HepG2 (cell line): ENCODE results near the gene TRAPPC5. TPM values are rescaled to one million over a fixed set of nuclear protein-coding genes. Genes with fewer than 3 reads are reported as not detected.
A peak's percentile ranks its signal among the peaks of the same experiment; 100 is the strongest.

Source experiments
- ADNP ChIP-seq: sonication (generic); formaldehyde crosslinking; IDR thresholded peaks from 2 replicates; pipeline ENCODE4 v1.4.0; 2020; ENCODE audit warnings: missing genetic modification reagents
- ASH2L ChIP-seq: fragments of 300-600, 200-600 bp; sonication (generic); IDR thresholded peaks from 2 replicates; pipeline ENCODE4 v1.7.0; 2017; ENCODE audit warnings: low read depth, mild to moderate bottlenecking, moderate library complexity, mixed read lengths, low read length; ENCODE audit not compliant: insufficient read length
- ATM ChIP-seq: fragments of 450-650 bp; IDR thresholded peaks from 2 replicates; pipeline ENCODE4 v1.7.1; 2017; ENCODE audit warnings: mild to moderate bottlenecking, borderline replicate concordance
- DMTF1 ChIP-seq: sonication (generic); formaldehyde crosslinking; IDR thresholded peaks from 2 replicates; pipeline ENCODE4 v1.4.0; 2020; ENCODE audit warnings: mild to moderate bottlenecking, missing genetic modification reagents
- HCFC1 ChIP-seq: fragments of 150-350 bp; IDR thresholded peaks from 2 replicates; pipeline ENCODE4 v1.6.1; 2014; ENCODE audit warnings: low read depth, low read length
- HNRNPK ChIP-seq: fragments of 200-400 bp; formaldehyde crosslinking; IDR thresholded peaks from 2 replicates; pipeline ENCODE4 v1.6.1; 2018; ENCODE audit warnings: low read length, low read depth, moderate library complexity, mild to moderate bottlenecking; ENCODE audit not compliant: poor library complexity, severe bottlenecking
- KLF6 ChIP-seq: IDR thresholded peaks from 2 replicates; pipeline ENCODE4 v1.8.0; 2016; ENCODE audit warnings: missing biosample characterization, missing genetic modification reagents
- NR0B2 ChIP-seq: sonication (generic); formaldehyde crosslinking; IDR thresholded peaks from 2 replicates; pipeline ENCODE4 v1.4.0; 2020; ENCODE audit warnings: mild to moderate bottlenecking, missing genetic modification reagents
- RERE ChIP-seq: IDR thresholded peaks from 2 replicates; pipeline ENCODE4 v1.6.1; 2016; ENCODE audit warnings: low read depth, missing genetic modification reagents, missing compliant biosample characterization
- SCMH1 ChIP-seq: sonication (generic); formaldehyde crosslinking; IDR thresholded peaks from 2 replicates; pipeline ENCODE4 v1.9.0; 2021; ENCODE audit warnings: missing genetic modification reagents, mild to moderate bottlenecking, borderline replicate concordance
- SRSF1 ChIP-seq: fragments of 200-400 bp; formaldehyde crosslinking; optimal IDR thresholded peaks from 2 replicates; pipeline ENCODE3; 2017; ENCODE audit warnings: mild to moderate bottlenecking, low read depth, low read length, moderate library complexity
- TP53 ChIP-seq: sonication (generic); formaldehyde crosslinking; conservative IDR thresholded peaks from 2 replicates; pipeline ENCODE4 v1.4.0; 2020; ENCODE audit warnings: missing genetic modification reagents
- ZBTB26 ChIP-seq: IDR thresholded peaks from 2 replicates; pipeline ENCODE4 v1.6.1; 2016; ENCODE audit warnings: missing compliant biosample characterization, missing genetic modification reagents, borderline replicate concordance
- ZHX1 ChIP-seq: sonication (generic); formaldehyde crosslinking; IDR thresholded peaks from 2 replicates; pipeline ENCODE4 v1.8.1; 2022; ENCODE audit warnings: low read depth, mild to moderate bottlenecking, missing genetic modification reagents
- ZNF224 ChIP-seq: sonication (generic); formaldehyde crosslinking; IDR thresholded peaks from 2 replicates; pipeline ENCODE4 v1.5.0; 2020; ENCODE audit warnings: mild to moderate bottlenecking, missing genetic modification reagents
- ZNF274 ChIP-seq: sonication (generic); formaldehyde crosslinking; IDR thresholded peaks from 2 replicates; pipeline ENCODE4 v1.5.1; 2020; ENCODE audit warnings: mild to moderate bottlenecking, missing genetic modification reagents
- ZSCAN30 ChIP-seq: sonication (generic); formaldehyde crosslinking; IDR thresholded peaks from 2 replicates; pipeline ENCODE4 v1.5.0; 2020; ENCODE audit warnings: mild to moderate bottlenecking, missing genetic modification reagents
- polyA plus RNA-seq, 8 experiments: library from polyadenylated mRNA; depleted of rRNA in 3 of 8; stranded (reverse) in 7 of 8; unstranded in 1 of 8; fragments of >200 nt; fragmentation: Illumina TruSeq in 4 of 8; extraction: Trizol in 4 of 8; gene quantifications; 2 replicates each; pipeline versions ENCODE4 v1.2.1 to v1.2.3, GENCODE V29; 2011 to 2016; ENCODE audit warnings: low read depth in 4 of 8, missing spikeins in 1 of 8, mixed read lengths in 1 of 8; ENCODE audit not compliant: insufficient read depth in 1 of 8
- total RNA-seq, 5 experiments: library from RNA; depleted of rRNA; stranded (reverse); fragments of >200 nt; fragmentation: Illumina TruSeq; extraction: Trizol; gene quantifications; 2 replicates each; pipeline ENCODE4 v1.2.3, GENCODE V29; 2016; ENCODE audit warnings: low read depth in 1 of 5

The TRAPPC5 gene
- total and polyA plus RNA-seq, 2 of the 13 experiments (the other 11 are each of a cell fraction or from before 2014, with no cell fraction given), result 38.5 to 78.7 TPM

GRCh38 chr19:7636691-7637373 lies 43.8 kb upstream of the TRAPPC5 start, which contains the start of gene STXBP2 (continued):
- no peak for TF ChIP-seq DMTF1 (CRISPR knock-in tag)
- no peak for TF ChIP-seq HNRNPK
- TF ChIP-seq ZNF224, result no peak
- no peak for TF ChIP-seq SCMH1
- no peak for TF ChIP-seq ZNF274 (CRISPR knock-in tag)
- no peak for TF ChIP-seq RERE (CRISPR knock-in tag)
- TF ChIP-seq KLF6, result no peak
- TF ChIP-seq HCFC1, result no peak
- TF ChIP-seq TP53 (CRISPR knock-in tag), result no peak
- no peak for TF ChIP-seq ASH2L
- no peak for TF ChIP-seq ZSCAN30 (CRISPR knock-in tag)
- TF ChIP-seq SRSF1, result no peak
- no peak for TF ChIP-seq ZBTB26
- TF ChIP-seq NR0B2 (CRISPR knock-in tag), result peak; percentile 79; the same call in 1 of the 2 replicates
- TF ChIP-seq ATM, result no peak
- TF ChIP-seq ADNP (CRISPR knock-in tag), result no peak
- no peak for TF ChIP-seq ZHX1 (CRISPR knock-in tag)
